Superior temporal gyrus (tissue), 1 donor: ENCODE data around the gene NVL.
"Not testable (repeated sequence)": the region's sequence is repeated elsewhere in the genome, so short reads cannot be mapped to it uniquely, and the experiment has no call there.

ENCODE experiments used
- DNase-seq: peaks from one replicate; pipeline ENCODE4 v3.0.0-alpha.2; 2016; ENCODE audit errors: extremely low spot score

Gene NVL

GRCh38 chr1:224329842-224330753 lies at the start of gene NVL:
TSS of gene NVL (minus strand) at chr1:224330172. CDS start at chr1:224330127, 45 bp downstream.
- peak; percentile 94 for DNase-seq

- no peak for DNase-seq
These were observed 49.1 kb upstream of the NVL start for GRCh38 chr1:224378855-224379631.

GRCh38 chr1:224377676-224378006 lies 47.7 kb upstream of the NVL start:
- no peak for DNase-seq

DNA sequence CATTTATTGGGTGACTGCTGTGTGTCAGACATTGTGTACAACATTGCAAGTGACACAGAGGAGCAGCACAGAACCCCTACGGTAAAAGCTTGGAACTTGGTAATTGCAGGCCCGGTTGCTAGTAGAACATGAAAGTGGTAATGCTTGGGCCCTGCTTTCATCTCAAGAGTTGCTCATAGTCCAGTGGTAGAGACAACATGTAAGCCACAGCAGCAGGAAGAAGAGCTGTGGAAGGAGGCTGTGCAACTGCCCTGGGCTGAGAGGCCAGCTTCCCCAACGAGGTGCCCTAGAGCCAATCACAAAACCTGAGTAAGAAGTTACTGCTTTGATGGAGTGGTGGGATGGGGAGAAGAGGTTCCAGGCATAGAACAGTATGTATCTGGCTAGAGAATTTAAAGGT lies 45.1 kb upstream of the NVL start:
- DNase-seq: no peak

DNA sequence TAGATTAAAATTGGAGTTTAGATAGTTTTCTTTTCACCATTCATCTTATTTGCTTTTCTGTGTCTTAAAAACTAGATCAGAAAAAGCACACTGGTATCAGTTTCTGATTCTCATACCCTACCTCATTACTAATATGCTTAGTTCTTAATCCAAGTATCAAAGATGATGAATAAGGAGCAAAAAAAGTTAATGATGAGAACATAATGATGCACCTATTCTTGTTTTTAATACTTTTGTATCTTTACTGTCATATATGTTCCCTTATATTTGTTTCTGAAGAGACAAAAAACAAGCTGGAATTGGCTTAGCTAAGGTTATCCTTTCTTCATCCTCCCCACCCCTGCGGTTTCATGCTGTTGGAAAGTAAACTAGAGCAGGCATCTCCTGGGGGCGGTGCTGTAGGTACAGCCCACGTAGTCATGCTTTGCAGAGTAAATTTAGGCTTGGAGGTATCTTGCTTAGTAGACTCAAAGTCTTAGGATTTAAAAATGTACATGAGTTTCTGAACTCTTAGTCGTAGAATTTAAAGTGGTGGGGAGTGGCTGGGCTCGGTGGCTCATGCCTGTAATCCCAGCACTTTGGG lies 43.1 kb upstream of the NVL start:
- DNase-seq: no peak

DNA sequence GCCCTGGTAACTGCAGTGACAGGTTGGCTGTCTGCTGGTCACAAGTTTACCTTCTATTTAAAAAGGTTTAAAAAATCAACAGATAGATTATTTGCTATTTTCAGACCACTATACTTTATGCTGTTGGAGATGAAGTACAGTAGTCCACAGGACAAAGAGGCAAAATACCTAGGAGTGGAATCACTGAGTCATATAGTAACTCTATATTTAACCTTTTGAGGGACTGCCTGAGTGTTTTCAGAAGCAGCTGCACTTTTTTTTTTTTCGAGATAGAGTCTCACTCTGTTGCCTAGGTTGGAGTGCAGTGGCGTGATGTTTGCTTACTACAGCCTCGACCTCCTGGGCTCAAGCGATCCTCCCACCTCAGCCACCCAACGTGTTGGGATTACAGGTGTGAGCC lies 38.4 kb upstream of the NVL start:
- DNase-seq: no peak

DNA sequence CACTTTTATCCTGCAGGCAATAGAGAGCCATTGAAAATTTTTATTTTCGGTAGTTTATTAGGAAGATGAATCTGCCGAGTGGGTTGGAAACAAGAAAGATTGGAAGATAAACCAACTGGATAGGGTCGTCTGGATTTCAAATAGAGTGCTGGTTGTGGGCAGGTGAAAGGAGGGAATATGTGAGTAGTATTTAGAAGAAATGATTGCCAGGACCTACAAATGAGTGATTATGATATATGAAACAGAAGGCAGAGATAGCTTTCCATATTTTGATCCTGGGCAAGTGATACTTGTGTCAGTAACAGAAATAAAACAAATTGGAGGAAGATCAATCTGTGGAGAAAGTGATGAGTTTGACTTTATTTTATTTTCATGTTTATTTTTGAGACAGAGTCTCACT lies 29.2 kb upstream of the NVL start:
- DNase-seq: no peak

- DNase-seq: no peak
These were observed 28.3 kb upstream of the NVL start for GRCh38 chr1:224358237-224358636.

- peak; percentile 30 for DNase-seq
These were observed 27.7 kb upstream of the NVL start for GRCh38 chr1:224357626-224358124.

DNA sequence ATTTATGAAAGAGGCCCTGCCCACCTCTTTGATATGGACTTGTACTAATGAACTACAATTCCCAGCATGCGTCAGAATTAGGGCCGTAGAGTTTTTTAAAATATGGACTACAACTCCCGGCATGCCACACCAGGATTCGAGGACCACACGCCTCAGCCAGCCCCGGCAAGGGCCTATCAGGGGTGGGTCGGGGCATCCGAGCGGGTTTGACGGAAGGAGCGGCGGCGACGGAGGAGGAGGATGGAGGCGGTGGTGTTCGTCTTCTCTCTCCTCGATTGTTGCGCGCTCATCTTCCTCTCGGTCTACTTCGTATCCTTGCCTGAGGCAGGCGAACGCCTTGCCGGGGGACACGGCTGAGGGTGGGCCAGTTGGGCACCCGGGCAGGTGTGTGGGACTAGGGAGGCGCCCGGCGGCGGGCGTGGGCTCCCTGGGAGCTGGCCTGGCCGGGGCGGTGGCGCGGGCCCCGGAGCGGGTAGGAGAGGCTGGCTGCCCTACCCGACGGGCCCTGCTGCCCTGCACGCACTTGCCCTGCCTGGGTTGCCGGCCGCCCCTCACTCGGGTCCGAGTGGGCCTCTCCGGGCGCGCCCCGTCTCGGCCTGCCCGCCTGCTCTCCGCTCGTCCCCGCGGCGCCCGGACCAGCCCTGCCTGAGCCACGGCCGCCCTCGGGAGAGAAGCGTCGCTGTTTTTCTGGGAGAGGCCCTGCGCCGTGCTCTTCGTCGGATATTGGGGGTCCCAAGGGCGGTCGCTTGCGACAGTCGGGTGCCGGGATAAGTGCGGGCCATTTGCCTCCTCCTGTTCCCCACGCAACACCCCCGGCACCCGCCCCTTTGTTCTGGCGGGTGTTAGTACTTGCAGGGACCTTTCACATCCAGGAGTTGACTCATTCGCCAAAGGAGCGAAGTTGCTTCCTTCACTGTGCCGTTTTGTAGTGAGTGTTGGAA lies 27.0 kb upstream of the NVL start, which contains the start of gene CNIH4:
TSS of gene CNIH4 (plus strand) at position 195 of the 941 bp plus-strand sequence. CDS start at position 241, 46 bp downstream.
- DNase-seq: peak; percentile 99

DNA sequence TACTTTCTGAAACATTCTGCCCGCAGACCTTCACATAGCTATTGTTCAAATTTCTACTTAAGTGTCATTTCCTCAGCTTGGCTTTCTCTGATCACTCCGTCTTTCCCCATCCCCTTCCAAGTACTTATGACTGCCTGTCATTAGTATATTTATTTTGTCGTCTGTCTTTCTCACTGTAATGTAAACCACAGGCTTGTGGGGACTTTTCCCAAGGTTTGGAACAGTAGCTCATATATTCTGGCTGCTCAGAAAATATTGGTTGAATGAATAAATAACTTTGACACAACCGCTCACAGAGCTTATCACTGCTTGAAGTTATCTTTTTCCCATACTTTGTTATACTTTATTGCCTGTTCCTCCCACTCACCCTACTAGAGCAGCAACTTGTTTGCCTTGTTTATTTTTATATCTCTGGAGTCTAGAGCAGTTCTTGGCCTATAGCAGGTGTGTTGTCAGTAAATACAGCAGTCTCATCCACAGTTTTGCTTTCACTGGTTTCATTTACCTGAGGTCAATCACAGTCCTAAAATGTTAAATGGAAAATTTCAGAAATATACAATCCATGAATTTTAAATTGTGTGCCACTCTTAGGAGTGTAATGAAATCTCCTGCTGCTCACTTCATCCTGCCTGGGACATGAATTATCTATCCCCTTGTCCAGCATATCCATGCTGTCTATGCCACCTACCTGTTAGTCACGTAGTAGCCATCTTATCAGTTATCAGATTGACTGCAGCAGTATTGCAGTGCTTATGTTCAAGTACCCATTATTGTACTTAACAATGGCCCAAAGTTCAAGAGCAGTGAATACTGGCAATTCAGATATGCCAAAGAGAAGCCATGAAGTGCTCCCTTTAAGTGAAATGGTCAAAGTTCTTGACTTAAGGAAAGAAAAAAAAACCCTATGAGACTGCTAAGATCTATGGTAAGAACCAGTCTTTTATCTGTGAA lies 24.3 kb upstream of the NVL start:
- DNase-seq: no peak

DNA sequence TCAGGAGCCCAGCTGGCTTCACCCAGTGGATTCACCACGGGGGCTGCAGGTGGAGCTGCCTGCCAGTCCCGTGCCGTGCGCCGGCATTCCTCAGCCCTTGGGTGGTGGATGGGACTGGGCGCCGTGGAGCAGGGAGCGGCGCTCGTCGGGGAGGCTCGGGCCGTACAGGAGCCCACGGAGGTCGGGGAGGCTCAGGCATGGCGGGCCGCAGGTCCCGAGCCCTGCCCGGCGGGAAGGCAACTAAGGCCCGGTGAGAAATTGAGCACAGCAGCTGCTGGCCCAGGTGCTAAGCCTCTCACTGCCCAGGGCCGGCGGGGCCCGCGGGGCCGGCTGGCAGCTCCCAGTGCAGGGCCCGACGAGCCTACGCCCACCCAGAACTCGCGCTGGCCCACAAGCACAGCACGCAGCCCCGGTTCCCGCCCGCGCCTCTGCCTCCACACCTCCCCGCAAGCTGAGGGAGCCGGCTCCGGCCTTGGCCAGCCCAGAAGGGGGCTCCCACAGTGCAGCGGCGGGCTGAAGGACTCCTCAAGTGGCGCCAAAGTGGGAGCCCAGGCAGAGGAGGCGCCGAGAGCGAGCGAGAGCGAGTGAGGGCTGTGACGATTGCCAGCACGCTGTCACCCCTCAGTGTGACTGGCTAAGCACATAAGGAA lies 22.6 kb upstream of the NVL start:
- DNase-seq: not testable (repeated sequence)

DNA sequence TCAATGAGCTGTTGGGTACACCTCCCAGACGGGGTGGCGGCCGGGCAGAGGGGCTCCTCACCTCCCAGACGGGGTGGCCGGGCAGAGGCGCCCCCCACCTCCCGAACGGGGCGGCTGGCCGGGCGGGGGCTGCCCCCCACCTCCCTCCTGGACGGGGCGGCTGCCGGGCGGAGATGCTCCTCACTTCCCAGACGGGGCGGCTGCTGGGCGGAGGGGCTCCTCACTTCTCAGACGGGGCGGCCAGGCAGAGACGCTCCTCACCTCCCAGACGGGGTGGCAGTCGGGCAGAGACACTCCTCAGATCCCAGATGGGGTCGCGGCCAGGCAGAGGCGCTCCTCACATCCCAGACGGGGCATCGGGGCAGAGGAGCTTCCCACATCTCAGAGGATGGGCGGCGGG lies 19.7 kb upstream of the NVL start:
- DNase-seq: not testable (repeated sequence)

- no peak for DNase-seq
These were observed 18.2 kb upstream of the NVL start for GRCh38 chr1:224348137-224348536.

GRCh38 chr1:224343679-224344078 lies 13.7 kb upstream of the NVL start:
- no peak for DNase-seq

DNA sequence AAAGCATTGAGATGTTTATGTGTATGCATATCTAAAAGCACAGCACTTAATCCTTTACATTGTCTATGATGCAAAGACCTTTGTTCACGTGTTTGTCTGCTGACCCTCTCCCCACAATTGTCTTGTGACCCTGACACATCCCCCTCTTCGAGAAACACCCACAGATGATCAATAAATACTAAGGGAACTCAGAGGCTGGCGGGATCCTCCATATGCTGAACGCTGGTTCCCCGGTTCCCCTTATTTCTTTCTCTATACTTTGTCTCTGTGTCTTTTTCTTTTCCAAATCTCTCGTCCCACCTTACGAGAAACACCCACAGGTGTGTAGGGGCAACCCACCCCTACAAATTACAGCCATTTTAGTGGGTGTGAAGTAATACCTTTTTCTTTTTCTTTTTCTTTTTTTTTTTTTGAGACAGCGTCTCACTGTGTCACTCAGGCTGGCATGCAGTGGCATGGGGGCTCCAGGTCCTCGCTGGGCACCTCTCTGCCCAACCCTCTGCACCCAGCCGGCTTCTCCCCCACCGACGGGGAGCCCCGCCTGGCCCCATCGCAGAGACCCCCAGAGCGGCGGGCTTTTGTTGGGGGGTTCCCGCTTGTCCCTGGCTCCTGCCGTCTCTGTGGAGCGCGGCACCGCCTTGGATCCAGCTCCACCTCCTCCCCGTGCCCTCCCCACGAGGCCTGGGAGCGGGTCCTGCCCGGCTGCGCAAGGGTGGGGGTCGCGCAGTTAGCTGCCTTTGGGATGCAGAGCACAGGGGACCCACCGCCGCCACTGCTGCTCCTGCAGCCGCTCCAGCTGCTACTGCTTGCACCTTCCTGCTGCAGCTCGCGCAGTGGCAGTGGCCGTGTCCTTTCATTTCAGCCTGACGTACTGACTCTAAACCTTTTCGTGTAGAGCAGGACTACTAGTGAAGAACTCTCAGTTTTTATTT lies 10.7 kb upstream of the NVL start:
- not testable (repeated sequence) for DNase-seq

- DNase-seq: no peak
These were observed 9.6 kb upstream of the NVL start for GRCh38 chr1:224339442-224340033.
